HepG2 (cell line): Measurements from ENCODE around the gene DPYD. TPM values are rescaled to one million over a fixed set of nuclear protein-coding genes. Genes with fewer than 3 reads are reported as not detected.

Experiments
- ATAC-seq: fragments of 200-7000 bp; cut with Tn5 transposase; 3 replicates; pipeline ENCODE4 v1.9.1; 2020; ENCODE audit warnings: mild to moderate bottlenecking, moderate library complexity
- BruUV-seq: library from RNA; stranded (reverse); fragments of 400-500 nt; replicated peaks from 2 replicates; lab custom pipeline; 2021; lab: Mats Ljungman, UMichigan
- CTCF ChIA-PET: fragments of 300-600 bp; formaldehyde crosslinking; extraction: SDS; loops from one replicate; lab custom pipeline; 2021; ENCODE audit warnings: low total read pairs, inconsistent platforms, low intra/inter-chr PET ratio; lab: Yijun Ruan, JAX
- POLR2A ChIA-PET: fragments of 350-600 bp; sonication (Branson Sonifier 250); formaldehyde crosslinking; loops from one replicate; lab custom pipeline; 2020; ENCODE audit warnings: antibody characterized with exemption, inconsistent platforms; lab: Yijun Ruan, JAX
- DNase-seq: peaks from one replicate; pipeline ENCODE4 v3.0.0-alpha.2; 2015; ENCODE audit warnings: low spot score
- FAIRE-seq: peaks from 3 replicates; lab custom pipeline; 2011; peaks lifted over from hg19 to GRCh38; lab: Jason Lieb, UNC
- H2AFZ ChIP-seq: one replicate; pipeline ENCODE4 v1.6.1; 2011; ENCODE audit warnings: low read length, inconsistent platforms
- H3K27ac ChIP-seq: fragments of 300-600 bp; 3 replicates; pipeline ENCODE4 v1.8.0; 2011; ENCODE audit warnings: mixed run types, mild to moderate bottlenecking, mixed read lengths, low read length, inconsistent platforms; ENCODE audit not compliant: insufficient read depth; ENCODE audit errors: extremely low read length
- H3K27me3 ChIP-seq, 2 experiments: fragments of 200-600 bp in 1 of 2; 2 replicates in 1 of 2; 3 replicates in 1 of 2; pipeline versions ENCODE4 v1.6.0 to v1.8.0; 2011; ENCODE audit warnings: low read length in 2 of 2, mild to moderate bottlenecking in 2 of 2, moderate library complexity in 2 of 2, inconsistent platforms in 1 of 2; ENCODE audit not compliant: insufficient read depth in 2 of 2, control insufficient read depth in 1 of 2
- H3K36me3 ChIP-seq, 2 experiments: fragments of 200-600 bp in 1 of 2; replicated peaks in 1 of 2; 2 replicates in 1 of 2; 3 replicates in 1 of 2; pipeline versions ENCODE4 v1.5.1 to v1.8.0; 2011; ENCODE audit warnings: low read length in 2 of 2, inconsistent platforms in 1 of 2; ENCODE audit not compliant: insufficient read depth in 2 of 2, control insufficient read depth in 1 of 2
- H3K4me1 ChIP-seq: 2 replicates; pipeline ENCODE4 v1.5.1; 2012; ENCODE audit warnings: low read length, inconsistent platforms; ENCODE audit not compliant: insufficient read depth
- H3K4me2 ChIP-seq: 2 replicates; pipeline ENCODE4 v1.6.0; 2011; ENCODE audit warnings: low read depth, low read length, inconsistent platforms
- H3K4me3 ChIP-seq, 3 experiments: fragments of 200-600 bp in 1 of 3; sonication (generic), shearing (Covaris generic) in 1 of 3; replicated peaks in 1 of 3; 2 replicates each; pipeline ENCODE4 v1.5.1; 2011 to 2016; ENCODE audit warnings: low read length in 3 of 3, inconsistent platforms in 2 of 3, low read depth in 2 of 3, mild to moderate bottlenecking in 2 of 3, control low read depth in 1 of 3, mixed read lengths in 1 of 3; ENCODE audit not compliant: insufficient read depth in 1 of 3
- H3K79me2 ChIP-seq: one replicate; pipeline ENCODE4 v1.6.1; 2011; ENCODE audit warnings: low read length, inconsistent platforms; ENCODE audit not compliant: insufficient read depth
- H3K9ac ChIP-seq: 2 replicates; pipeline ENCODE4 v1.6.0; 2011; ENCODE audit warnings: mild to moderate bottlenecking, low read depth, low read length, inconsistent platforms; ENCODE audit not compliant: insufficient read depth
- H3K9me3 ChIP-seq: 2 replicates; pipeline ENCODE4 v1.5.1; 2012; ENCODE audit warnings: mild to moderate bottlenecking, low read length
- H4K20me1 ChIP-seq: 2 replicates; pipeline ENCODE4 v1.6.0; 2011; ENCODE audit warnings: inconsistent platforms, mild to moderate bottlenecking, low read length, moderate library complexity; ENCODE audit not compliant: insufficient read depth
- CTCF ChIP-seq: sonication (generic); formaldehyde crosslinking; IDR thresholded peaks from 2 replicates; pipeline ENCODE4 v1.5.0; 2020; ENCODE audit warnings: mild to moderate bottlenecking, missing genetic modification reagents, moderate library complexity
- HMG20B ChIP-seq: conservative IDR thresholded peaks from 2 replicates; pipeline ENCODE4 v1.6.1; 2016; ENCODE audit warnings: missing genetic modification reagents, missing compliant biosample characterization
- MYC ChIP-seq: sonication (generic); formaldehyde crosslinking; IDR thresholded peaks from 2 replicates; pipeline ENCODE4 v1.9.0; 2021; ENCODE audit warnings: missing genetic modification reagents, borderline replicate concordance
- NFIC ChIP-seq: IDR thresholded peaks from 2 replicates; pipeline ENCODE4 v1.6.1; 2012; ENCODE audit warnings: mild to moderate bottlenecking, low read length, inconsistent platforms
- SMYD3 ChIP-seq: sonication (generic); formaldehyde crosslinking; IDR thresholded peaks from 2 replicates; pipeline ENCODE4 v1.8.1; 2023; ENCODE audit warnings: mild to moderate bottlenecking, missing genetic modification reagents
- SP4 ChIP-seq: sonication (generic); formaldehyde crosslinking; IDR thresholded peaks from 2 replicates; pipeline ENCODE4 v1.8.1; 2023; ENCODE audit warnings: mild to moderate bottlenecking, missing genetic modification reagents
- STAG1 ChIP-seq: sonication (generic); formaldehyde crosslinking; IDR thresholded peaks from 2 replicates; pipeline ENCODE4 v1.4.0; 2020; ENCODE audit warnings: missing genetic modification reagents
- TAF15 ChIP-seq: fragments of 200-400 bp; formaldehyde crosslinking; IDR thresholded peaks from one replicate; pipeline ENCODE4 v1.6.1; 2018; ENCODE audit warnings: mild to moderate bottlenecking, low read depth, low read length; ENCODE audit not compliant: poor library complexity, severe bottlenecking
- TSC22D2 ChIP-seq: sonication (generic); formaldehyde crosslinking; IDR thresholded peaks from 2 replicates; pipeline ENCODE4 v1.5.1; 2020; ENCODE audit warnings: missing genetic modification reagents, mild to moderate bottlenecking, borderline replicate concordance
- YY1 ChIP-seq: IDR thresholded peaks from 2 replicates; pipeline ENCODE4 v1.6.1; 2011; ENCODE audit warnings: low read length, low read depth, moderate library complexity, mild to moderate bottlenecking; ENCODE audit not compliant: insufficient read depth, insufficient replicate concordance
- ZFP37 ChIP-seq: sonication (generic); formaldehyde crosslinking; IDR thresholded peaks from 2 replicates; pipeline ENCODE4 v1.4.0; 2020; ENCODE audit warnings: missing genetic modification reagents, borderline replicate concordance
- ZSCAN29 ChIP-seq: sonication (generic); formaldehyde crosslinking; conservative IDR thresholded peaks from 2 replicates; pipeline ENCODE4 v1.4.0; 2020; ENCODE audit warnings: mild to moderate bottlenecking, missing genetic modification reagents
- WGBS: methylation state at CpG from one replicate; pipeline ENCODE4 v1.1.6; 2017; ENCODE audit warnings: low lambda C conversion rate; 5-methylcytosine and 5-hydroxymethylcytosine counted together
- in situ Hi-C: cut with HindIII; loops from 2 replicates; pipeline ENCODE4 v1.10.0; 2017; ENCODE audit warnings: low pct_unique_long_range_greater_than_20kb; ENCODE audit not compliant: extremely low pct_ligation_motif_present
- intact Hi-C: fragments of 100-400 bp; cut with micrococcal nuclease; formaldehyde crosslinking; loops from one replicate; pipeline ENCODE4 v1.10.0; 2022; ENCODE audit not compliant: unreplicated experiment
- polyA plus RNA-seq, 8 experiments: library from polyadenylated mRNA; depleted of rRNA in 3 of 8; stranded (reverse) in 7 of 8; unstranded in 1 of 8; fragments of >200 nt; fragmentation: Illumina TruSeq in 4 of 8; extraction: Trizol in 4 of 8; gene quantifications; 2 replicates each; pipeline versions ENCODE4 v1.2.1 to v1.2.3, GENCODE V29; 2011 to 2016; ENCODE audit warnings: low read depth in 4 of 8, missing spikeins in 1 of 8, mixed read lengths in 1 of 8; ENCODE audit not compliant: insufficient read depth in 1 of 8
- total RNA-seq, 5 experiments: library from RNA; depleted of rRNA; stranded (reverse); fragments of >200 nt; fragmentation: Illumina TruSeq; extraction: Trizol; gene quantifications; 2 replicates each; pipeline ENCODE4 v1.2.3, GENCODE V29; 2016; ENCODE audit warnings: low read depth in 1 of 5
- TF ChIP-seq, protein P1 (sequence below): sonication (generic); formaldehyde crosslinking; IDR thresholded peaks from 2 replicates; pipeline ENCODE4 v1.8.0; 2023; ENCODE audit warnings: mild to moderate bottlenecking, missing genetic modification reagents
- TF ChIP-seq, protein P2 (sequence below): sonication (generic); formaldehyde crosslinking; IDR thresholded peaks from 2 replicates; pipeline ENCODE4 v1.5.0; 2020; ENCODE audit warnings: mild to moderate bottlenecking, missing genetic modification reagents, borderline replicate concordance
- TF ChIP-seq, protein P3 (sequence below): sonication (generic); formaldehyde crosslinking; IDR thresholded peaks from 2 replicates; pipeline ENCODE4 v1.5.1; 2020; ENCODE audit warnings: missing genetic modification reagents, mild to moderate bottlenecking, borderline replicate concordance

Gene DPYD
- total and polyA plus RNA-seq, 2 of the 13 experiments (the other 11 are each of a cell fraction or from before 2014, with no cell fraction given): 1.3 to 3.4 TPM

DNA sequence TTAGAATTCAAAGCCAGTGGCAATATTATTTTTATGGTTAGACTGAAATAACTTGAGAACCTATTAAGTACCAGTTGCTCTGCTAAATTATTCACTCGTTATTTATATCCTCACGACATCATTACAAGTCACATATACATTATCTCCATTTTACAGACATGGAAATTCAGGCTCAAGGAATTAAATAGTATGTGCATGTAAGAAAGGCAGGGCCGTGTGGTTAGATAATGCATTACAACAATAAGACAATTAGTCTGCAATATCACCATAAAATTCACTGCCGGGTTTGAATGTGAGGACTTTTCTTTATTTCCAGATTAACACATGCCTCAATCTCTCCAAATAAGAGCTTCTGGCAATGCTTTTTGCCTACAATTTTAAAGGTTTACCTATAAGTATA lies 675.8 kb downstream of the DPYD start (continued):
- TF ChIP-seq ZFP37: no peak
- TF ChIP-seq SP4: no peak
- TF ChIP-seq, protein P1, sequence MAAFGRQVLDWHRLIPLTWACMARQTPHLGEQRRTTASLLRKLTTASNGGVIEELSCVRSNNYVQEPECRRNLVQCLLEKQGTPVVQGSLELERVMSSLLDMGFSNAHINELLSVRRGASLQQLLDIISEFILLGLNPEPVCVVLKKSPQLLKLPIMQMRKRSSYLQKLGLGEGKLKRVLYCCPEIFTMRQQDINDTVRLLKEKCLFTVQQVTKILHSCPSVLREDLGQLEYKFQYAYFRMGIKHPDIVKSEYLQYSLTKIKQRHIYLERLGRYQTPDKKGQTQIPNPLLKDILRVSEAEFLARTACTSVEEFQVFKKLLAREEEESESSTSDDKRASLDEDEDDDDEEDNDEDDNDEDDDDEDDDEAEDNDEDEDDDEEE (CRISPR knock-in tag): no peak
- no peak for TF ChIP-seq TSC22D2 (CRISPR knock-in tag)
- TF ChIP-seq MYC: no peak
- no peak for TF ChIP-seq HMG20B (CRISPR knock-in tag)
- no peak for TF ChIP-seq NFIC
- TF ChIP-seq, protein P2, sequence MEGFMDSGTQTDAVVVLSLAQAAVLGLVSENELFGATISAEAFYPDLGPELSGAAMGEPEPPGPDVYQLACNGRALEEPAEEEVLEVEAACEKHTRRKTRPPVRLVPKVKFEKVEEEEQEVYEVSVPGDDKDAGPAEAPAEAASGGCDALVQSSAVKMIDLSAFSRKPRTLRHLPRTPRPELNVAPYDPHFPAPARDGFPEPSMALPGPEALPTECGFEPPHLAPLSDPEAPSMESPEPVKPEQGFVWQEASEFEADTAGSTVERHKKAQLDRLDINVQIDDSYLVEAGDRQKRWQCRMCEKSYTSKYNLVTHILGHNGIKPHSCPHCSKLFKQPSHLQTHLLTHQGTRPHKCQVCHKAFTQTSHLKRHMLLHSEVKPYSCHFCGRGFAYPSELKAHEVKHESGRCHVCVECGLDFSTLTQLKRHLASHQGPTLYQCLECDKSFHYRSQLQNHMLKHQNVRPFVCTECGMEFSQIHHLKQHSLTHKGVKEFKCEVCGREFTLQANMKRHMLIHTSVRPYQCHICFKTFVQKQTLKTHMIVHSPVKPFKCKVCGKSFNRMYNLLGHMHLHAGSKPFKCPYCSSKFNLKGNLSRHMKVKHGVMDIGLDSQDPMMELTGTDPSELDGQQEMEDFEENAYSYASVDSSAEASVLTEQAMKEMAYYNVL (CRISPR knock-in tag): no peak
- TF ChIP-seq, protein P3, sequence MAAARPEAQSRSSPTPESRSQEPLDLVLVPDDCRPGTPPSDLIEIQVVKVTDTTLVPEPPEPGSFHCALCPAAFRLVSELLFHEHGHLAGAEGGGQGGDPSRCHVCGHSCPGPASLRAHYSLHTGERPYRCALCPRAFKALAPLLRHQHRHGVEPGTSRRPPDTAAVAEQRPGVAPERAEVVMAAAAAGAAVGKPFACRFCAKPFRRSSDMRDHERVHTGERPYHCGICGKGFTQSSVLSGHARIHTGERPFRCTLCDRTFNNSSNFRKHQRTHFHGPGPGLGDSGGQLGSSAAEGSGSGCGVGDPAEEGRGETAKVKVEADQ: no peak

DNA sequence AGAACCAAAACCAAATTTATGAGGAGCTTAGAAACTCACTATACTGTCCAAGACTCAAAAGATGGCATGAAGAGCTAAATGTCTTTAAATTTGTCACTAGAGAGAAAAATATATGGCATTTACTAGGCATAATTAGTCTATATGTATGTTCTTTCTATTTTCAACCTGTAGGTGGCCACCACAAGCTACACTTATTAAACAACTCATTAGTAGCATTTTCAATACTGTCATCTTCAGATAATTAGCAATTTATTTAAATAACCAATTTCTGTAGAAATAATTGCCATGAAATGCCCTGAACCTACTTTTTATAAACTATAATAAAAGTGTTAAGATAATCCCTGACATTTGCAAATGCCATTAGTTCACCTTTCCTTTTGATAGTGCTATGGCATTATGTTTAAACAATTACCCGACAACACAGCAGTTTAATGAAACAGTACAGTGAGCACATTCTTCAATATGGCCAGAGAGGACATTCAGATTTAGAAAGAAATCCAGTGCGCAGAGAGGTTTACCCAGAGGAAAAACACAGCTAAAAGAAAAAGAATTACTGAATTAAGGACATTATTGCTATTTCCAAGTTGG lies 676.8 kb downstream of the DPYD start:
- no peak overlapping the region for H3K4me2 ChIP-seq
- intact Hi-C loops (loop anchor here (10.0 kb wide), 2 partner anchors 281 to 811 kb away; no protein-coding TSS in a partner anchor), in situ Hi-C loops (no loop called here)
- BruUV-seq: no TSS peak
- no peak overlapping the region for H3K27ac ChIP-seq
- no peaks in the 10 kb centered on the region for H3K9me3 ChIP-seq
- no peak for DNase-seq
- ChIA-PET CTCF (no interaction called here), POLR2A (no interaction called here)
- H3K9ac ChIP-seq: no peak overlapping the region
- FAIRE-seq: no peak
- H3K4me3 ChIP-seq: no peak overlapping the region
- TF ChIP-seq TAF15: no peak
- TF ChIP-seq STAG1: peak; percentile 27
- TF ChIP-seq CTCF (CRISPR knock-in tag): 0 out of 2 replicates have a peak, but pooled peaks have one; percentile 5
- no peak for TF ChIP-seq YY1
- no peak for TF ChIP-seq ZSCAN29 (CRISPR knock-in tag)
- TF ChIP-seq SMYD3 (CRISPR knock-in tag): no peak
- H3K36me3 ChIP-seq: no peaks in the 10 kb centered on the region
- no peaks in the 10 kb centered on the region for H4K20me1 ChIP-seq
- H2AFZ ChIP-seq: no peak overlapping the region
- no peaks in the 10 kb centered on the region for H3K79me2 ChIP-seq
- H3K4me1 ChIP-seq: no peaks in the 10 kb centered on the region
- no peak for ATAC-seq
- H3K27me3 ChIP-seq: no peaks in the 10 kb centered on the region
- 95% methylated on average over 2 of the region's 2 CpGs for WGBS
